ENCODE data around the gene PYROXD2.

The PYROXD2 gene

DNA sequence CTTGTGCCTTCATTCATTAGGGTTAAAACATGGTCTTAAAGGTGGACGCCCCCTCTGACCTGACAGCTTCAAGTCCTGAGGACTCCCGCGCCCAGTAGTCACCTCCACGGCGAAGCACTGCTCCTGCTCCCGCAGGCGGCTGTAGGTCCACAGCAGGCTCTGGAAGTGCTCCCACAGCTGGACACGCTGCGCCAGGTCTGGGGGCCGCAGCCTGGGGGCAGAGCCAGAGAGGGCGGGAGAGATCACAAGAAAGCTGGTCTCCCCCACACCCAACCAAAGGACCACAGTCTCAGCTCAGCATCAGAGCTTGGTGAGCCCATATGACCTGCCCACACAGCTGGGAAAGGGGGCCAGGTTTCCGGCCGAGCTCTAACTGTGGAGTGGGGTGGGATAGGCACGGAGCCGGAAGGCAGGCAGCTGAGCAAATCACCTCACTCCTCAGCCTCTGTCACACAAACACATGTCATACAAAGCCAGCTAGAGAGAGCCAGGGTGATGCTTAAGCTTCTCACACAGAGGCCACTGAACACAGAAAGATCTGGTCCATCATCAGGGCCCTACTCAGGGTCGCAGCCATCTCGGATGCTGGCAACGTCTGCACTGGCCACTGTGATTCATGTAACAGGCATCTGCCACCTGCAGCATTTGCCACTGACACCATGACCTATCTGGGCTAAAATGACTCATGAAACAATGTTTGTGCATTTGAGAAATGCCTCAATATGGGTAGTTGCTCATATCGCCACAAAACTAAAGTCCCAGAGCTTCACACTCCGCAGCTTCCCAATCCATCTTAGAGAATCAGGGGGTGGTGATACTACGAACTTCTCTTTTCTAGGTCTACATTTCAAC lies 19.1 kb upstream of the PYROXD2 start:
- DNase-seq (ENCODE audit: low spot score) = no peak

- no peak for DNase-seq (ENCODE audit: low spot score)
Measured at GRCh38 chr10:98433371-98433770, 18.4 kb upstream of the PYROXD2 start.

GRCh38 chr10:98432330-98432729 lies 17.3 kb upstream of the PYROXD2 start:
- DNase-seq (ENCODE audit: low spot score) = no peak

DNA sequence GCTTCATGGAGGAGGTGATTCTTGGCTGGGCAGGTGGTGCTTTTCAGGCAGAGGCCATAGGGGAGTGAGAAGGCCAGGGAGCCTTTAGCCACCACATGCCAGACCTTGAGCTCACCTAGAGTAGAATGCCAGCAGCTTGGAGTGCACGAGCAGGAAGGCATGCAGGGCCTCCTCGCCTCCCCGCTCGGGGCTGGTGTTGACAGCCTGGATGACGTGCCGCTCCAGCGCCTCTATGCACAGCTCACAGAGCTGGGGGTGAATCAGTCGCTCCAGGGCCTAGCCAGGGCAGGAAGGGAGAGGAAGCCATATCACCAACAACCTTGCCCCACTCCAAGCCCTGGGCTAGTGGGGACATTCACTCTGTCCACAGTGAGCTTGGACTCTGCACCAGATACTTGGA lies 16.0 kb upstream of the PYROXD2 start:
- no peak for DNase-seq (ENCODE audit: low spot score)

DNA sequence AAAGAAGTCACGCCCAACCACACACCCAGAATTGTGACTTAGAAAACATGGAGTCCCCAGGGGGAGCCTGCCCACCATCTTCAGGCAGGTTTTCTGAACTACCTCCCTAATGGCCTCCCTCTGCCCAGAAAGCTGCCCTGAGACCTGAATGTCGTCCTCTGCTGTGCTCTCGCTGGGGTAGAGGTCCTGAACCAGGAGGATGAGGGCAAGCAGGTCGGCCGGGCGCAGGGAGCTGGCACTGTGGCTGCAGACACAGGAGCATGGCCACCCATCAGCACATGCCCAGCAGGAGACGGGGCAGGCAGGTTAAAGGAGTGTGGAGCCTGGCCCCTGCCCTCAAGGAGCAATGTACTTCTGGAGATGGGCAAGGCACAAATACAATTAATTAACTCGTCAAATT lies 15.4 kb upstream of the PYROXD2 start:
- DNase-seq (ENCODE audit: low spot score) = no peak

DNA sequence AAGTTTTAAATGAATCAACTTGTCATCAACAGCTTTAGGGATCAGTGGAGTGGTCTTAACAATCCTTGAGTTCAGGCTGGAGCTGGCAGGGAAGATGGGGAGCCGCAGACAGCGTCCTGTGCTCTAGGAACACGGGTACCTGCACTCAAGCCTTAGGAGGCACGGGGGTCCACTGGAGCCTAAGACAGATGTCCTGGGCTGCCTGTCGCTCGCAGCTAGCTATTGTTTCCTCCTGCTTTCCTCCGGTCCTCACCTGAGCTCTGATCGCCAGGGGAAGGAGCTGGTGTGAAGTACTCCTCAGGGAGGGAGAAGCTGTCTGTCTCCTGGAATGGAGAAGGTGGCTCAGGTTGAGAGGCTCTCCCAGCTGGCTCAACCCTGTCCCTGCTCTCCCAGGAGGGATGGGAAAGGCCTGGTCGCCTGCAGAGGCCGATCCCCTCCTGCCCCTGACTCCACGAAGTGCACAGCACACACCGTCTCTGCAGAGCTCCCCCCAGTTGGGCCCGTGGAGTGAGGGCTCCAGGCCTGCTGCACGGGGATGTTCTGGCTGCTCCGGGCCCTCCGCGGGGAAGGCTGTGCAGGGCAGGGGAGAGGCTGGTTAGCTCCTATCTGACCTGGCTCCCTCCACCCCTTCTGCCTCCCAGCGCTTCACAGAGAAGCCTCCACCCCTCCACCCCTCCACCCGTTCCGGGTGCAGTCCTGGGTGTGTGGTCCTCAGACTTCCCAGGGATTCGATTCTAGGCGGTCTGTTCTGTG lies 14.5 kb upstream of the PYROXD2 start:
- no peak for DNase-seq (ENCODE audit: low spot score)

- no peak for DNase-seq (ENCODE audit: low spot score)
Measured at GRCh38 chr10:98427011-98427515, 12.1 kb upstream of the PYROXD2 start.

GRCh38 chr10:98425511-98426352 lies 10.8 kb upstream of the PYROXD2 start:
- no peak for DNase-seq (ENCODE audit: low spot score)

DNA sequence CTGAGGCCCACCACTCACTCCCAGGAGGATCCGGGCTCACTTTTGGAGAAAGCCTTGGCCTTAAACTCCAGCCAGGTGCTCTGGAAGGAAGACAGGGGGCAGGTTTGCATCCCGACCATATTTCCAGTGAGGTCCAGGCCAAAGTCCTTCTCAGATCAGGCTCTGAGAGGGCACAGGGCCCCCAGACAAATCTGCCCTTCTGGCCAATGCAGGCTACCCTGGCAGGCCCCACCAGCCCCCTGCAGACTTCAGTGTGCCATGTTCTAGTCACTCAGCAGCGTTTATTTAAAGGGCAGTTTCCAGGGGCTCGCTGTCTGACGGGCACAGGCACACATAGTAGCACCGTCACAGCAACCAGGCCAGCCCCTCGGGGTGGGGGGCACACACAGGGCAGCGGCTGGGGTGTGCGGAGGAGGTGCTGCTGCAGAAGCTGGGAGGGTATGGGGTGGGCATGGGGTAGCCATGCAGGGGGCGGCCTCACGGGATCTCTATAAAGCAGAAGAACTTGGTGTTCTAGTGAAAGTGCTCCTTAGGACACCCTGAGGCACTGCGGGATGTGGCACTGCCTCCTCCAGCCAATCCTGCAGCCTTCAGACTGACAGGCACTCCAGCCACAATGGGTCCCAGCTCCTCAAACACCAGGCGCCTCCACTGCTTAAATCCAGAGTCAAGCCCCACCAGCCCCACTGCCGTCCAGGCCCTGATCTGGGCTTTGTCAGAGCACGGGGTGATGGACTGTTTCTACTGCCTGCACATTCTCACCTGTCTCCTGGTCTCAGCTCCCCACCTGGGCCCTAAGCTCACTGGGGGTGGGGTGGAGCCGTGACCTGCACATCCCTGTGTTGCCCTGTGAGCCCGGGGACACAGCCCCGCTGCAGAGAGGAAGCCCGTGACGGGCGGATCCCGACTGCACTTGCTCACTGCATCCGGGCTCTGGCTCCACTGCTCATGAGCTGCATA lies 9.6 kb upstream of the PYROXD2 start:
- DNase-seq (ENCODE audit: low spot score) = no peak

GRCh38 chr10:98423691-98424120 lies 8.7 kb upstream of the PYROXD2 start:
- no peak for DNase-seq (ENCODE audit: low spot score)

- DNase-seq (ENCODE audit: low spot score) = no peak
Measured at GRCh38 chr10:98422182-98422581, 7.2 kb upstream of the PYROXD2 start.

DNA sequence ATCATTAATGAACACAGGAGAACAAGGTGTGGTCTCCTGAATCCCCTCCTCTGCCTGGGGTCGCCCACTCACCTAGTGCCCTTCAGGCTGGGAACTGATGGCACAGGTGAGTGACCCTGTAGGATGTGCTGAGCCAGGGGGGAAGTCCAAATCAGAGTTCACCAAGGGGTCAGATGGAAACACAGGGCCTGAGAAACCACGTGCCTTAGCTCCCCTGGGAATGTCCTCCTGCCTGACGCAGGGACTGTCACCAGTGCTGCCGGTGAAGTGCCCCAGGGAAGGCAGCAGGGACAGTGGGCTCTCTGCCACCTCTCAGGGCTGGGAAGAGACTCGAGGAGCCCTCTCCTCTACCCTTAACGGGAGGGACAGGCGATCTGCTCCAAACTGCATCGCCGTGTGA lies 5.8 kb upstream of the PYROXD2 start:
- DNase-seq (ENCODE audit: low spot score) = no peak

DNA sequence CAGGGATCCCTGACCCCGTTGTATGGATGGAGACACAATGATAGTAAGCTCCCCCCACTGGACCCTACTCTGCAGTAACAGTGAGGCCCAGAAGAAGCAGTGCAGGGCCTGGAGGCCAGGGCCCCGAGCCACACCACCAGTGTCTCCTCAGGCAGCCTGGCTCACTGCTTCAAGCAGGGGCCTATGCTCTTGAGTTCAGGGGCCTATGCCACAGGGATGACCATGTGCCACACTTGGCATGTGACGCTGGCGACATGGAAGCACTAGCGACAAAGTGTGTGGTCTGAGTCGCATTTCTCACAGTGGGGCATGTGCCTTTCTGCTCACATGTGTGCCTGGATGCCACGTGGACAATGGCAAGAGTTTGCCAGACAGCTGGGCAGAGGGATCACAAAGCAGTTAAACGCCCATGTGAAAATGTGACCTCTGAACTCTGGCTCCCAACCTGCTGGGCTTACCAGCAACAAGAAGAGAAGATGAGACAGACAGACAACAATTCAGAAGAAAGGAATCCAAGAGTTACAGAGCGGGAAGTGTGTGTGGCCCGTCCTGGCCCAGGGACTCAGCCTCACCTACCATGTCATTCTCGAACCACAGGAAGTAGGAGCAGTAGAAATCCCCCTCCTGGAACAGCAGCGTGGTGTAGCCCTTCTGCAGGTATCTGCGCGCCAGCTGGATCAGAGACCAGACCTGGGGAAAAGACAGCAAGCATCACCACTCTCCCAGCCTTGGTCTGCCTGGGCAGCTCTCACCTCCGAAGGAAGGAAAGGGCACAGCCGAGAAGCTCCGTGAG lies 4.7 kb upstream of the PYROXD2 start:
- DNase-seq (ENCODE audit: low spot score) = no peak

DNA sequence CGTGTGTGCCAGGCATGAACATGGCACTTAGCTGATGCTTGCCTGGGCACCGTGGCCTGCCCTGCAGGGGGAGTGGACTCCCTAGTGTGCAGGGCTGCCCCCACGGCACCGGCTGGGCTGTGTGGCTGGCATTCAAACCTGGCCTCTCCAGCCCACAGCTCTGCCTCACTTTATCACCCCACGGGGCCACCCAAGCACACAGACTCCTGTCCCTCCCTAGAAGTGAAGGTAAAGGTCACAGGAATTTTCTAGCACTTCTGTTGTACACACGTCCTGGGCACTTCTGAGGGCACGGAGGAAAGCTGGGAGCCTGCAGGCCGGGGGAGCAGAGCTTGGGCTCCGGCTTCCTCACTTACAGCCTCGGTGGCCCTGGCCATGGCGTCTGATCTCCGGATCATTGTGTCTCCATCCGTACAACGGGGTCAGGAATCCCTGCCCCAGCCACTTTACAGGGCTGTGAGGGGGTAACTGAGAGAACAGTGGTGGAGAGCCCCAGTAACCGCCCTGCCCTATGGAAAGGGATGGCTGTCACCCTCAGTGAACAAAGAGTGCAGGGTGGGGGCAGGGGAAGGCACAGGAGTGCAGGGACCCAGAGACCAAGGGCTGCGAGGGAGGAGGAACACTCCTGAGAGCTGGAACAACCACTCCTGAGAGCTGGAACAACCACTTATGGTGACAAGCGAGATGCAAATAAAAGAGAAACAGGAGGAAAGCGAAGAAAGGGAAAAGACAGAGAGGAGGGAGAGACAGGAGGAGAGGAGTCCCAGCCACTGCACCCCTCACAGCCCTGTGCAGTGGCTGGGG lies 3.9 kb upstream of the PYROXD2 start:
- no peak for DNase-seq (ENCODE audit: low spot score)

DNA sequence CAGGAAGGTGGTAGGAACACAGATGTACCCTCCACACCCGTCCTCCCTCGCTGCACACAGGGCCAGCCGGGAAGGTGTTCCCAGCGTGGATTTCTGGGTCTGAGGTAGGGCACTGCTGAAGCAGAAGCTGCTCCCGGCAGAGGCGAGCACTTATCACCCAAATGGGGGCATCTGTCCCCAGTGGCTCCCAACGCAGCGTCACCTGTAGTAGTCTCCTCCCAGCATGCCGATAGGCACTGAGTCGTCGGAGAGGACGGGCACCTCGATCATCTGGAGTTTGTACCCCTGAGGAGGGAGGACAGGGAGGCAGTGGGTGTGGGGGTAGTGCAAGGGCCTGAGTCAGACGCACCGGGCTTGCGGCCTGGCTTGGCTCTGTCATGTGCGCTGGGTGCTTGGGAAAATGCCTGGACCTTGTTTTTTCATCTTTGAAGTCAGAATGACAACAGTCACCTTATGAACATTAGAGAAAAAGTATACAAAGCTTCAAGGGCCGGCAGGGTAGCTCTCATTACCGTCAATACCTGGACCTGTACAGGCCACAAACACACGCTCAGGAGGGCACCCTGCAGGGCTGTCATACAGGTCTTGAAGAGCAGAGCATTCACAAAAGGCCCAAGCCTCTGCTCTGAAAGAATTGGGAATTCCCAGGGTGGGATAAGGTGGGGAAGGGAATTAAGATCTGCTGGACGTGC lies 3.1 kb upstream of the PYROXD2 start:
- no peak for DNase-seq (ENCODE audit: low spot score)

DNA sequence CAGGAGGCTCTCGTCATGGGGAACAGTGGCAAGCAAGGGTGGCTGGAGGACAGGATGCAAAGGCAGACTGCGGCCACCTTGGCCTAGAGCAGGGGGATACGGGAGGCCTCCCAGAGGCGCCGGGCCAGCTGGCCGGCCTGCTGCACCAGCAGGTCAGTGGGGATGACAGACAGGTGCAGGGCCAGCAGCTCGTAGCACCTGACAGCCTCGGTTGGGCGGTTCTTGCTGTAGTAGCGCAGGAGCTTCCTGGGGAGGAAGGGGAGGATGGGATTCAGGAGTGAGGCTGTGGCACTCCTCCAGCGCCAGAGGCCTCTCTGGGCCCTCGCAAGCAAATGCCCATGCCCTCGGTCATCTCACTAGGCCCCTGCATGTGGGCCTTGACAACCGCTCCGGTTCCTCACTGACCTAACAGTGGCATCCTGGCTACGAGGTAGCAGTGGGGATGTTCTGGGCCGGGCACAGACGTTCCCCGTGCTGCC lies 2.5 kb upstream of the PYROXD2 start:
- no peak for DNase-seq (ENCODE audit: low spot score)

DNA sequence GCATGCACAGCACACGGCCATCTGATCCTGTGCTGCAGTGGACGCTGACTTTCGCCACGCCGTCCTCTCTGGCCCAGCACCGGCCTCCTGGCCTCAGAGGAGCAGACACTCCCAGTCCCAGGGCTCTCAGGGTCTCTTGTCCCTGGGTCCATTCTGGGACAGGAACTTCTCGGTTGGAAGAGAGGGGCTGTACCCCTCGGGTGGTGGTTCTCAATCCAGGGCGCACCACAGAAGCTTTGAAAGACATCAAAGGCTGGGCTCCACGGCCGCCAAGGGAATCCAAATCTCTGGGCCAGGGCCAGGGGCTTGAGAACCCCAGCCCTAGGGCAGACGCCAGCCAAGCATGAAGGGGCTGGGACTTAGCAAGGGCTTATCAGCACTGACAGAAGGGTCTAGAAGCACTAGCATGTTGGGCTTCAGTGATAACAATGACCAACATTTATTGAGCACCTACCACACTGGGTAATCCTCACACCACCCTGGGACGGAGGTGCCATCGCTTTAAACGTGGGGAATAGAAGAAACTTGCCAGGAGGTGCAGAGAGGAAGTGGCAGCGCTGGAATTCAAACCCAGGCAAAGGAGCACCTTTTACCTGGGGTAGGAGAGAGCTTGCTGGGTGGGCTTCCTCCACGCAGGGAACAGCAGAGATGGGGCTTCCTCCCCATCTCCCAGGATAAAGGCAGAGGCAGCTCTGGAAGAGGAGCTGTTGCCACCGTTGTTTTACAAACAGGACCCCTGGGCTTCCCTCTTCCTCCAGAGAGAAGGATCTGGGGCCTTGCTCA lies 1.8 kb upstream of the PYROXD2 start:
- DNase-seq (ENCODE audit: low spot score) = no peak

DNA sequence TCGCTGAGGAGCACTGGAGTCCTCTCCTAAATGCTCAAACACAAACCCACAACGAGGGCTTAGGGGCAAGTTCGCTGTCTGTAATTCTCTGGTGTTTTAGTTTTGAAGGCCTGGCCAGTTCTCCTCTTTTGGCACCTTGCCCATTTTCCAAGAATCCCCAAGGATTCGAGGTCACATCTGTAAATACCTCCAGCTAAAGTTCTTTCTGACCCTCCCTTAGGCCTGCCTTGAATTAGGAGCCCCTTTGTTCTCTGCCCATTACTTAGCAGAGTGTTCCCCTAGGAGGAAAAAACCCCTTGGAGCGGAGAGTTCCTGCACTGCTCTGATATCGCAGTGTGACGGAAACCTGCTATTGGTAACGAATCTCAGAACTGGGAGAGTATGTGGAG lies 743 bp upstream of the PYROXD2 start:
- no peak for DNase-seq (ENCODE audit: low spot score)
